ENCODE results near the gene FCSK. TPM values are rescaled to one million over a fixed set of nuclear protein-coding genes. Genes with fewer than 3 reads are reported as not detected.

The FCSK gene
- total and polyA plus RNA-seq, 2 of the 13 experiments (the other 11 are each of a cell fraction or from before 2014, with no cell fraction given) = 9.1 to 19.2 TPM

DNA sequence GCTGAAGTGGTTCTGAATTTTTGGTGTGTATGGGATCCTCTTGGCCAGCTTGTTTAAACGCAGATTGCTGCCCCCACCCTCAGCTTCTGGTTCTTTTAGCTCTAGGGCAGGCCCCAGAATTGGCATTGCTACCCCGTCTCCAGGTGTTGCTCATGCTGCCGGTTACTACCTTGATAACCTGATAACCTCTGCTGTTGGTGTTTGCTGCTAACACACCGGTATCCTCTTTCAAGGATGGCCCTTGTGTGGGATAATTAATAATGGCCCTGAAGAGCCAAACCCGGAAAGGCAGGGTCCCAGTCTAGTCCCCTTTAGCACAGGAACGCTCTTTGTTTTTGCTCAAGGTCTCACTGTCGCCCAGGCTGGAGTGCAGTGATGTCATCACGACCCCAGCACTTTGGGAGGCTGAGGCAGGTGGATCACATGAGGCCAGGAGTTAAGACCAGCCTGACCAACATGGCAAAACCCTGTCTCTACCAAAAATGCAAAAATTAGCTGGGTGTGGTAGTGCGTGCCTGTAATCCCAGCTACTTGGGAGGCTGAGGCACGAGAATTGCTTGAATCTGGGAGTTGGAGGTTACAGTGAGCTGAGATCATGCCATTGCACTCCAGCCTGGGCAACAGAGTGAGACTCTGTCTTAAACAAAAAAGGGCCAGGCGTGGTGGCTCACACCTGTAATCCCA lies 14.2 kb upstream of the FCSK start (continued):
- no peak for TF ChIP-seq NPAS2 (CRISPR knock-in tag; IDR thresholded peaks at IDR 0.05; ENCODE audit: borderline replicate concordance)
- no peak for TF ChIP-seq SNAPC5 (CRISPR knock-in tag; IDR thresholded peaks at IDR 0.05; ENCODE audit: borderline replicate concordance)
- TF ChIP-seq MTF1 (CRISPR knock-in tag; IDR thresholded peaks at IDR 0.05) = no peak
- no peak for TF ChIP-seq BORCS8-MEF2B (CRISPR knock-in tag; IDR thresholded peaks at IDR 0.05)
- no peak for TF ChIP-seq ZZZ3 (CRISPR knock-in tag; IDR thresholded peaks at IDR 0.05; ENCODE audit: borderline replicate concordance)
- TF ChIP-seq ZNF724P (CRISPR knock-in tag; IDR thresholded peaks at IDR 0.05; ENCODE audit: borderline replicate concordance) = 0 out of 2 replicates have a peak, but pooled peaks have one; percentile 2
- TF ChIP-seq, protein P1, sequence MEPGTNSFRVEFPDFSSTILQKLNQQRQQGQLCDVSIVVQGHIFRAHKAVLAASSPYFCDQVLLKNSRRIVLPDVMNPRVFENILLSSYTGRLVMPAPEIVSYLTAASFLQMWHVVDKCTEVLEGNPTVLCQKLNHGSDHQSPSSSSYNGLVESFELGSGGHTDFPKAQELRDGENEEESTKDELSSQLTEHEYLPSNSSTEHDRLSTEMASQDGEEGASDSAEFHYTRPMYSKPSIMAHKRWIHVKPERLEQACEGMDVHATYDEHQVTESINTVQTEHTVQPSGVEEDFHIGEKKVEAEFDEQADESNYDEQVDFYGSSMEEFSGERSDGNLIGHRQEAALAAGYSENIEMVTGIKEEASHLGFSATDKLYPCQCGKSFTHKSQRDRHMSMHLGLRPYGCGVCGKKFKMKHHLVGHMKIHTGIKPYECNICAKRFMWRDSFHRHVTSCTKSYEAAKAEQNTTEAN (CRISPR knock-in tag; conservative IDR thresholded peaks at IDR 0.05) = no peak
- no peak for TF ChIP-seq RNF2 (conservative IDR thresholded peaks at IDR 0.05; ENCODE audit: low read depth)
- no peak for TF ChIP-seq ZNF430 (CRISPR knock-in tag; IDR thresholded peaks at IDR 0.05)
- TF ChIP-seq MAFK (conservative IDR thresholded peaks at IDR 0.05 in 1 of 2, IDR thresholded peaks at IDR 0.05 in 1 of 2; ENCODE audit: low read length in 2 of 2) = no peak
- no peak; the same call in 1 of the 2 replicates for TF ChIP-seq NFE2L1 (CRISPR knock-in tag; IDR thresholded peaks at IDR 0.05; ENCODE audit: borderline replicate concordance)
- TF ChIP-seq MEIS1 (CRISPR knock-in tag; IDR thresholded peaks at IDR 0.05; ENCODE audit: borderline replicate concordance) = no peak
- no peak for TF ChIP-seq PBX3 (CRISPR knock-in tag; IDR thresholded peaks at IDR 0.05; ENCODE audit: borderline replicate concordance)
- no peak for TF ChIP-seq ZSCAN31 (CRISPR knock-in tag; IDR thresholded peaks at IDR 0.05; ENCODE audit: low read depth)
- TF ChIP-seq GATA4 (IDR thresholded peaks at IDR 0.05; ENCODE audit: borderline replicate concordance, low read depth) = 0 out of 2 replicates have a peak, but pooled peaks have one; percentile 30
- no peak for TF ChIP-seq PCBP2 (optimal IDR thresholded peaks at IDR 0.05; ENCODE audit: low read depth, low read length, poor library complexity, severe bottlenecking)
- no peak for TF ChIP-seq ZNF775 (CRISPR knock-in tag; IDR thresholded peaks at IDR 0.05; ENCODE audit: borderline replicate concordance)
- peak; percentile 49; the same call in 1 of the 2 replicates for TF ChIP-seq RXRA (CRISPR knock-in tag; IDR thresholded peaks at IDR 0.05)
- TF ChIP-seq FOSL2 (CRISPR knock-in tag; IDR thresholded peaks at IDR 0.05) = peak; percentile 38; the same call in 1 of the 2 replicates
- no peak for TF ChIP-seq ISX (CRISPR knock-in tag; conservative IDR thresholded peaks at IDR 0.05)
- no peak for TF ChIP-seq ZNF180 (CRISPR knock-in tag; IDR thresholded peaks at IDR 0.05; ENCODE audit: borderline replicate concordance, low read depth)
- TF ChIP-seq MTA1 (CRISPR knock-in tag; IDR thresholded peaks at IDR 0.05; ENCODE audit: borderline replicate concordance) = no peak
- TF ChIP-seq ZNF160 (CRISPR knock-in tag; IDR thresholded peaks at IDR 0.05) = no peak
- no peak for TF ChIP-seq E2F1 (CRISPR knock-in tag; IDR thresholded peaks at IDR 0.05)
- no peak for TF ChIP-seq SRSF1 (optimal IDR thresholded peaks at IDR 0.05; ENCODE audit: low read depth, low read length)
- no peak for TF ChIP-seq ZKSCAN1 (IDR thresholded peaks at IDR 0.05; ENCODE audit: low read length)
- no peak for TF ChIP-seq RAD21 (CRISPR knock-in tag; IDR thresholded peaks at IDR 0.05)
- 0 out of 2 replicates have a peak, but pooled peaks have one; percentile 48 for TF ChIP-seq ZSCAN25 (CRISPR knock-in tag; IDR thresholded peaks at IDR 0.05)

Data from HepG2 (cell line).